GM18909 (cell line): ENCODE data around the gene VAV2.
A peak's percentile ranks its signal among the peaks of the same experiment; 100 is the strongest.

Experiments used
- ATAC-seq: cut with Tn5 transposase; IDR thresholded peaks from one replicate; pipeline ENCODE4 v1.9.1; 2021; ENCODE audit warnings: mild to moderate bottlenecking; ENCODE audit not compliant: unreplicated experiment, poor library complexity

The VAV2 gene

GRCh38 chr9:134028076-134028475, 36.0 kb upstream of the VAV2 start:
- no peak for ATAC-seq

GRCh38 chr9:134027561-134027960, 35.4 kb upstream of the VAV2 start:
- no peak for ATAC-seq

- no peak for ATAC-seq
Measured at GRCh38 chr9:134026981-134027380, 34.9 kb upstream of the VAV2 start.

- no peak for ATAC-seq
Measured at GRCh38 chr9:134026581-134026980, 34.5 kb upstream of the VAV2 start.

GRCh38 chr9:134025606-134026541, 33.8 kb upstream of the VAV2 start:
- peak; percentile 40 for ATAC-seq

GRCh38 chr9:134024828-134025605, 32.9 kb upstream of the VAV2 start, which contains the start of gene BRD3OS:
Gene BRD3OS, plus strand, starts transcription at chr9:134025481. Its CDS starts 1,267 bp downstream, at chr9:134026748.
- peak; percentile 89 for ATAC-seq

- no peak for ATAC-seq
Measured at GRCh38 chr9:134024214-134024792, 32.2 kb upstream of the VAV2 start.

- ATAC-seq = no peak
Measured at GRCh38 chr9:134014946-134015345, 22.8 kb upstream of the VAV2 start.

- ATAC-seq = no peak
Measured at GRCh38 chr9:134011401-134011800, 19.3 kb upstream of the VAV2 start.

GRCh38 chr9:134010310-134011173, 18.4 kb upstream of the VAV2 start:
- no peak for ATAC-seq

GRCh38 chr9:134007571-134007970, 15.4 kb upstream of the VAV2 start:
- ATAC-seq = no peak

GRCh38 chr9:134007150-134007549, 15.0 kb upstream of the VAV2 start:
- no peak for ATAC-seq

GRCh38 chr9:134005381-134005780, 13.3 kb upstream of the VAV2 start:
- no peak for ATAC-seq

- ATAC-seq = no peak
Measured at GRCh38 chr9:134004881-134005280, 12.8 kb upstream of the VAV2 start.

GRCh38 chr9:134004131-134004873, 12.2 kb upstream of the VAV2 start:
- no peak for ATAC-seq

- ATAC-seq = no peak
Measured at GRCh38 chr9:134003237-134003636, 11.1 kb upstream of the VAV2 start.

GRCh38 chr9:134002796-134003195, 10.7 kb upstream of the VAV2 start:
- no peak for ATAC-seq

GRCh38 chr9:133999851-134000265, 7.7 kb upstream of the VAV2 start:
- no peak for ATAC-seq

- ATAC-seq = no peak
Measured at GRCh38 chr9:133998915-133999595, 6.9 kb upstream of the VAV2 start.
